Chondrocyte (in vitro differentiated cells): ENCODE data around the gene SALL1. TPM values are rescaled to one million over a fixed set of nuclear protein-coding genes. Genes with fewer than 3 reads are reported as not detected.

Source experiments
- DNase-seq: peaks from one replicate; pipeline ENCODE4 v3.0.0; 2021; ENCODE audit warnings: mixed read lengths, low spot score
- H3K27ac Mint-ChIP-seq: one replicate; pipeline ENCODE4 v1.8.0; 2021; ENCODE audit warnings: mild to moderate bottlenecking, moderate library complexity, mixed read lengths; ENCODE audit not compliant: unreplicated experiment
- H3K27me3 Mint-ChIP-seq: 2 replicates; pipeline ENCODE4 v1.8.0; 2021; ENCODE audit warnings: low read depth, mixed read lengths
- H3K36me3 Mint-ChIP-seq: 2 replicates; pipeline ENCODE4 v1.8.0; 2021; ENCODE audit warnings: low read depth, mixed read lengths
- H3K4me1 Mint-ChIP-seq: 2 replicates; pipeline ENCODE4 v1.8.0; 2021; ENCODE audit warnings: low read depth, mild to moderate bottlenecking, mixed read lengths
- H3K4me3 Mint-ChIP-seq: one replicate; pipeline ENCODE4 v1.8.0; 2021; ENCODE audit warnings: mild to moderate bottlenecking, moderate library complexity, mixed read lengths; ENCODE audit not compliant: unreplicated experiment
- H3K9me3 Mint-ChIP-seq: 2 replicates; pipeline ENCODE4 v1.8.0; 2021; ENCODE audit warnings: low read depth, mixed read lengths
- CTCF ChIP-seq: fragments of 200-600 bp; sonication (generic); IDR thresholded peaks from 2 replicates; pipeline ENCODE4 v1.5.0; 2021; ENCODE audit warnings: antibody characterized with exemption, mild to moderate bottlenecking, moderate library complexity
- total RNA-seq: library from RNA; stranded (reverse); gene quantifications from 3 replicates; pipeline ENCODE4 v1.2.1, GENCODE V29; 2021

The SALL1 gene
- total RNA-seq, 1 donor from 2014 or later, result 0.20 TPM

GRCh38 chr16:51134269-51134812 is 16.7 kb downstream of the SALL1 start:
- peaks cover 3% of the 10 kb centered on the region for H3K9me3 Mint-ChIP-seq
- TF ChIP-seq CTCF, result no peak
- H3K4me3 Mint-ChIP-seq, result no peak overlapping the region
- no peak overlapping the region for H3K27ac Mint-ChIP-seq
- H3K36me3 Mint-ChIP-seq, result no peaks in the 10 kb centered on the region
- peaks cover 46% of the 10 kb centered on the region for H3K27me3 Mint-ChIP-seq
- DNase-seq, result no peak
- peaks cover 8% of the 10 kb centered on the region for H3K4me1 Mint-ChIP-seq

DNA sequence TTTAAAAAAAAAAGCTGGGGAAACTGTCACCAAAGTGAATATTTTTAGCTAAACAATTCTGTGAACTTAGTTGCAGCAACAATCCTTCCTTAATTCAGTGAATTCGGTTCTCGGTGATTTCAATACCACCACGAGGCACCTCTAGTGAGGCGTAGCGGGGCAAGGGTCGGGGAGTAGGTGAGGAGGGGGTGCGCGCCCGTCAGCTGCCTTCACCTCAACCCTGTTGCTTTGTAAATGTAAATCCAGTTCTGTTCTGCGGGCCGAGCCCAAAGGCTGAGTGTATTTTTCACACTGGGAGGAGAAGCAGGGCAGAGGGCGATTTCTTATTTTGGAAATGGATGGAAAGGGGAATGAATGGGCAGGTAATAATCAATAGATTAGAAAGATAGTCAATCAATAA is 17.4 kb downstream of the SALL1 start:
- no peak for TF ChIP-seq CTCF
- Mint-ChIP-seq H3K27ac (no peak overlapping the region), H3K36me3 (no peaks in the 10 kb centered on the region), H3K4me1 (peaks cover 8% of the 10 kb centered on the region), H3K4me3 (no peak overlapping the region), H3K27me3 (peaks cover 43% of the 10 kb centered on the region), H3K9me3 (peaks cover 3% of the 10 kb centered on the region)
- DNase-seq, result no peak

GRCh38 chr16:51133183-51133582 is 17.9 kb downstream of the SALL1 start:
- Mint-ChIP-seq H3K27ac (no peak overlapping the region), H3K9me3 (no peaks in the 10 kb centered on the region), H3K4me1 (peaks cover 8% of the 10 kb centered on the region), H3K4me3 (no peak overlapping the region), H3K36me3 (no peaks in the 10 kb centered on the region), H3K27me3 (peaks cover 39% of the 10 kb centered on the region)
- no peak for TF ChIP-seq CTCF
- DNase-seq, result no peak

DNA sequence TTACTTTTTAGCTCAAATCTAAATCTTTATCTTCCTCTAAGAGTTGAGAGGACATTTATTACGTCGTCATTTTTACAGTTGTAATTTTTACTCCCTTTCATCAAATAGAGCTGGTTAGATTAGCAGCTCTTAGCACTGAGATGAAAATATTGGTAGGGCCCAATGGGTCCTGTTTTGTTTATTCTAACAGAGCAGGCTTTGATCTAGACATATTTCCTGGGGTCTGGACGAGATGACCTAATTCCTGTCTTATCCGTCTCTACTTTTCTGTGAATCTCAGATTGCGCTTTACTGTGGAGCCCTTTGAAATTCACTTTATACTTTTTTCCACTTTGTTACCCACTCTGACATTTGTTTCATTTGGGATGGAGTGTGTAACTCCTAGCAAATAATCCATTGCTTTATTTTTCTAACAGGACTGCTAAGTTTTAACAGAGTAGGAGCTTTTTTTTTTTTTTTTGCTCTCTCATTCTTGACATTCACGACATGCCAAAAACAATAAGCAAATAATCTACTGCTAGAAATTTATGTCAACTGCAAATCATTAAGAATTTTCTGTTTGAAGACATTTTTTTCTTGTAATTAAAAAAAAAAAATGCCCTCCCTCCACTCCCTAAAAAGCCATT is 18.5 kb downstream of the SALL1 start:
- no peak for TF ChIP-seq CTCF
- no peaks in the 10 kb centered on the region for H3K9me3 Mint-ChIP-seq
- H3K4me3 Mint-ChIP-seq, result no peak overlapping the region
- H3K4me1 Mint-ChIP-seq, result peaks cover 8% of the 10 kb centered on the region
- H3K36me3 Mint-ChIP-seq, result no peaks in the 10 kb centered on the region
- H3K27me3 Mint-ChIP-seq, result peaks cover 42% of the 10 kb centered on the region
- DNase-seq, result no peak
- H3K27ac Mint-ChIP-seq, result no peak overlapping the region

DNA sequence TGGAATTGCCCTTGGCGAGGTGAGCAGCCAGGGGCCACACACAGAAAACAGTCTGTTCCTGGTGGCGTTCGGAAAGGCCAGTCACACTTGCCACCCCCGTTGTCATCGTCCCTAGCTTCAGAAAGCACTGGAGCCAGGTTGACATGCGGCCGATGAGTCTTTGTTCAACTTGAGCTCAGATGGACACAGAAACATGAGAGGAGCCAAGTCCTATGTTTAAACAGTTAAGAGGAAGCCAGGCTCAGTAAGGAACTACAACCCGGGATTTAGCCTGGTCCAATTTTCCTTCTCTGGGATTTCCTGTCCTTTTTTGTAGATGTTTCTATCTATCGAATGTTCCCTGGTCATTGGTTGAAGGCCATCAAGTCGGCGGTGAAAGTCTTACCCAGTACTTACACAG is 19.5 kb downstream of the SALL1 start:
- Mint-ChIP-seq H3K4me3 (no peak overlapping the region), H3K27ac (no peak overlapping the region), H3K4me1 (peaks cover 8% of the 10 kb centered on the region), H3K27me3 (peaks cover 42% of the 10 kb centered on the region), H3K36me3 (no peaks in the 10 kb centered on the region), H3K9me3 (no peaks in the 10 kb centered on the region)
- no peak for DNase-seq
- TF ChIP-seq CTCF, result no peak
